ENCODE data around the gene KLRB1.
"Not testable (repeated sequence)": the region's sequence is repeated elsewhere in the genome, so short reads cannot be mapped to it uniquely, and the experiment has no call there.

Gene KLRB1

DNA sequence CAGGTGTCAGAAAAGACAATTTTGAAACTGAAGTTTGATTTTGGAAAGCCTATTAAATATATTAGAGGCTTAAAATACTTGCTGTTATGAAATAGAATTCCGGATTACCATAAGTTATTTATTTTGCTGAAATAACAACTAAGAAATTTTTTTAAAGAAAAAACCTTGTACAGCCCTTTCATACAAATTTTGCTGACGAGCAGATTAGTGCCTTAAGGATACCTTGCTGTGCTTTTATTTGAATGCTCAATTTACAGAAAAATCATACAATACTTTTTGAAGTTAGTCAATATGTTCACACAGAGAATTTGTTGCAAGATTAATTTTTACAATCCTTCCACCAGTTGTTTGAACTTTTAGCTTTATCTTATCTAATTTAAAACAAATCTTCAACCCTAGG lies 32.3 kb upstream of the KLRB1 start:
- Histone ChIP-seq H3K36me3 (ENCODE audit: insufficient read depth, low read length) (no peaks in the 10 kb centered on the region), H3K27ac (ENCODE audit: low read depth, low read length) (no peak overlapping the region), H3K4me1 (ENCODE audit: insufficient read depth, low read length) (no peaks in the 10 kb centered on the region), H3K4me3 (ENCODE audit: low read depth in 1 of 2, low read length in 2 of 2) (no peak overlapping the region), H3K9ac (ENCODE audit: low read length) (no peak overlapping the region), H3K9me3 (ENCODE audit: low read length) (no peaks in the 10 kb centered on the region), H3K27me3 (ENCODE audit: control insufficient read depth in 1 of 2, insufficient read depth in 2 of 2, low read length in 2 of 2) (no peaks in the 10 kb centered on the region)

GRCh38 chr12:9636851-9637206 lies 29.1 kb upstream of the KLRB1 start:
- H3K4me3 ChIP-seq (ENCODE audit: low read depth in 1 of 2, low read length in 2 of 2) = no peak overlapping the region
- no peaks in the 10 kb centered on the region for H3K36me3 ChIP-seq (ENCODE audit: insufficient read depth, low read length)
- H3K9ac ChIP-seq (ENCODE audit: low read length) = no peak overlapping the region
- no peaks in the 10 kb centered on the region for H3K4me1 ChIP-seq (ENCODE audit: insufficient read depth, low read length)
- no peaks in the 10 kb centered on the region for H3K9me3 ChIP-seq (ENCODE audit: low read length)
- no peaks in the 10 kb centered on the region for H3K27me3 ChIP-seq (ENCODE audit: control insufficient read depth in 1 of 2, insufficient read depth in 2 of 2, low read length in 2 of 2)
- no peak overlapping the region for H3K27ac ChIP-seq (ENCODE audit: low read depth, low read length)

- no peak overlapping the region for H3K27ac ChIP-seq (ENCODE audit: low read depth, low read length)
- H3K4me1 ChIP-seq (ENCODE audit: insufficient read depth, low read length) = no peaks in the 10 kb centered on the region
- no peaks in the 10 kb centered on the region for H3K36me3 ChIP-seq (ENCODE audit: insufficient read depth, low read length)
Observed at GRCh38 chr12:9636150-9636850, 28.6 kb upstream of the KLRB1 start.

DNA sequence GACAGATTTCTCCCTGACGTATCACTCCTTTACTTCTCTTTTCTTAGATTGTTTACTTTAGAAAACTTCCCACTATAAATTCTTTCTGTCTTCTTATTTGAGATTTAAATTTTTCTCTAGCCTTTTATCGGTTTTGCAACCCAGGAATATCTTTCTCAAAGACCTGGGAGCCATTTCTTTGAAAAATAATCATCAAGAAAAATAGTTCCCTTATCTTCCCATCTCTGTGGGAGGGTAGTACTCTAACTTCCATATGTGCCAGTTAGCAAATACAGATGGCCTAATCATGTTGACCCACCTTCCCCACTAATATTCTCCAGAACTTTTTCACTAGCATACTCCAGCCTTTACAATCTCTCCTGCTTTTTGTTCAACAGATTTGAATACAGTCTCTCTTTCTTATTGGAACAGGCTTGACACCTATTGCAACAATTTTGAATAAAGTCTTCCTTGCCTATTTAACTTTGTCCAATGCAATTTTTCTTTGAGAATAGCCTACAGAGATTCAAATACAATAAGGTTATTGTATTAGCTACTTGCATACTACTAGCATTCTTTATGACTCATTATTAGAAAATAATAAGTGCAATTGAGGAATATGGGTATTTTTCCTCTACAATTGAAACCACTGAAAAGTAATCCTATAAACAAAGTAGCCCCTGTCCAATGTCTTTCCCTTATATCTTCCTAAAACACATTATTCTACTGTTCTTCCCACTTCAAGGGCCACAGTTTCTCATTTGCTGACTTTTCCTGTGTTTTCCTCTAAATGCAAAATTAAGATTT lies 27.4 kb upstream of the KLRB1 start:
- Histone ChIP-seq H3K27ac (ENCODE audit: low read depth, low read length) (no peak overlapping the region), H3K9ac (ENCODE audit: low read length) (no peak overlapping the region), H3K36me3 (ENCODE audit: insufficient read depth, low read length) (no peaks in the 10 kb centered on the region), H3K4me1 (ENCODE audit: insufficient read depth, low read length) (no peaks in the 10 kb centered on the region), H3K27me3 (ENCODE audit: control insufficient read depth in 1 of 2, insufficient read depth in 2 of 2, low read length in 2 of 2) (no peaks in the 10 kb centered on the region), H3K9me3 (ENCODE audit: low read length) (no peaks in the 10 kb centered on the region), H3K4me3 (ENCODE audit: low read depth in 1 of 2, low read length in 2 of 2) (no peak overlapping the region)

More at GRCh38 chr12:9636150-9636850, 28.6 kb upstream of the KLRB1 start:
- Histone ChIP-seq H3K9ac (ENCODE audit: low read length) (no peak overlapping the region), H3K27me3 (ENCODE audit: control insufficient read depth in 1 of 2, insufficient read depth in 2 of 2, low read length in 2 of 2) (no peaks in the 10 kb centered on the region), H3K9me3 (ENCODE audit: low read length) (no peaks in the 10 kb centered on the region), H3K4me3 (ENCODE audit: low read depth in 1 of 2, low read length in 2 of 2) (no peak overlapping the region)

GRCh38 chr12:9634177-9634803 lies 26.6 kb upstream of the KLRB1 start:
- Histone ChIP-seq H3K27me3 (ENCODE audit: control insufficient read depth in 1 of 2, insufficient read depth in 2 of 2, low read length in 2 of 2) (no peaks in the 10 kb centered on the region), H3K36me3 (ENCODE audit: insufficient read depth, low read length) (no peaks in the 10 kb centered on the region), H3K4me1 (ENCODE audit: insufficient read depth, low read length) (no peaks in the 10 kb centered on the region), H3K4me3 (ENCODE audit: low read depth in 1 of 2, low read length in 2 of 2) (no peak overlapping the region), H3K9me3 (ENCODE audit: low read length) (no peaks in the 10 kb centered on the region), H3K27ac (ENCODE audit: low read depth, low read length) (no peak overlapping the region), H3K9ac (ENCODE audit: low read length) (no peak overlapping the region)

GRCh38 chr12:9632766-9633165 lies 25.1 kb upstream of the KLRB1 start:
- Histone ChIP-seq H3K9me3 (ENCODE audit: low read length) (no peaks in the 10 kb centered on the region), H3K27ac (ENCODE audit: low read depth, low read length) (no peak overlapping the region), H3K9ac (ENCODE audit: low read length) (no peak overlapping the region), H3K36me3 (ENCODE audit: insufficient read depth, low read length) (no peaks in the 10 kb centered on the region), H3K4me1 (ENCODE audit: insufficient read depth, low read length) (no peaks in the 10 kb centered on the region), H3K4me3 (ENCODE audit: low read depth in 1 of 2, low read length in 2 of 2) (no peak overlapping the region), H3K27me3 (ENCODE audit: control insufficient read depth in 1 of 2, insufficient read depth in 2 of 2, low read length in 2 of 2) (no peaks in the 10 kb centered on the region)

GRCh38 chr12:9626821-9627220 lies 19.1 kb upstream of the KLRB1 start:
- Histone ChIP-seq H3K27ac (ENCODE audit: low read depth, low read length) (no peak overlapping the region), H3K9me3 (ENCODE audit: low read length) (no peaks in the 10 kb centered on the region), H3K4me1 (ENCODE audit: insufficient read depth, low read length) (no peaks in the 10 kb centered on the region), H3K27me3 (ENCODE audit: control insufficient read depth in 1 of 2, insufficient read depth in 2 of 2, low read length in 2 of 2) (no peaks in the 10 kb centered on the region), H3K36me3 (ENCODE audit: insufficient read depth, low read length) (no peaks in the 10 kb centered on the region), H3K9ac (ENCODE audit: low read length) (no peak overlapping the region), H3K4me3 (ENCODE audit: low read depth in 1 of 2, low read length in 2 of 2) (no peak overlapping the region)

DNA sequence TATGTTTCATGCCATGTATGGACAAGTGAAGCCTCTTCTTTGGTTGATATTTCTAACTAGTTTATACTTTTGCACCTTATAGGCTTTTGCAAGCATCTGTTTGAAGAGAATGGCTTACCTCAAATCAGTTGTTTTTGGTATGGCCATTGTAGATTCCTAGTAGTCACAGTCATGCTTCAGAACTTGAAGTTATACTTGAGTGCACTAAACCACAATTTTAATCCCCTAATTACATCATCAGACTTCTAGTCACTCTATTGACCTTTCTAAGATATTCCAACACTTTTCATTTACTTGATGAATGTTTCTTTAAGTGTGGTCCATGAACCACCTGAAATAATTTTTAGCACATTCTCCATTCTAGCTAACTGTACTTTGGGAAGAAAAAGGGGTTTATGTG lies 18.6 kb upstream of the KLRB1 start:
- Histone ChIP-seq H3K36me3 (ENCODE audit: insufficient read depth, low read length) (no peaks in the 10 kb centered on the region), H3K27ac (ENCODE audit: low read depth, low read length) (no peak overlapping the region), H3K4me1 (ENCODE audit: insufficient read depth, low read length) (no peaks in the 10 kb centered on the region), H3K9me3 (ENCODE audit: low read length) (no peaks in the 10 kb centered on the region), H3K4me3 (ENCODE audit: low read depth in 1 of 2, low read length in 2 of 2) (no peak overlapping the region), H3K27me3 (ENCODE audit: control insufficient read depth in 1 of 2, insufficient read depth in 2 of 2, low read length in 2 of 2) (no peaks in the 10 kb centered on the region), H3K9ac (ENCODE audit: low read length) (no peak overlapping the region)

- Histone ChIP-seq H3K27me3 (ENCODE audit: control insufficient read depth in 1 of 2, insufficient read depth in 2 of 2, low read length in 2 of 2) (no peaks in the 10 kb centered on the region), H3K9me3 (ENCODE audit: low read length) (no peaks in the 10 kb centered on the region), H3K4me3 (ENCODE audit: low read depth in 1 of 2, low read length in 2 of 2) (no peak overlapping the region)
Observed at GRCh38 chr12:9625019-9625418, 17.3 kb upstream of the KLRB1 start.

GRCh38 chr12:9619411-9620179 lies 11.9 kb upstream of the KLRB1 start:
- Histone ChIP-seq H3K4me3 (ENCODE audit: low read depth in 1 of 2, low read length in 2 of 2) (no peak overlapping the region), H3K36me3 (ENCODE audit: insufficient read depth, low read length) (no peaks in the 10 kb centered on the region), H3K9ac (ENCODE audit: low read length) (no peak overlapping the region), H3K27me3 (ENCODE audit: control insufficient read depth in 1 of 2, insufficient read depth in 2 of 2, low read length in 2 of 2) (no peaks in the 10 kb centered on the region), H3K27ac (ENCODE audit: low read depth, low read length) (no peak overlapping the region), H3K9me3 (ENCODE audit: low read length) (no peaks in the 10 kb centered on the region), H3K4me1 (ENCODE audit: insufficient read depth, low read length) (no peaks in the 10 kb centered on the region)

More at GRCh38 chr12:9625019-9625418, 17.3 kb upstream of the KLRB1 start:
- no peaks in the 10 kb centered on the region for H3K4me1 ChIP-seq (ENCODE audit: insufficient read depth, low read length)
- no peak overlapping the region for H3K9ac ChIP-seq (ENCODE audit: low read length)
- H3K36me3 ChIP-seq (ENCODE audit: insufficient read depth, low read length) = no peaks in the 10 kb centered on the region
- H3K27ac ChIP-seq (ENCODE audit: low read depth, low read length) = no peak overlapping the region

- not testable (repeated sequence) for H3K36me3 ChIP-seq (ENCODE audit: insufficient read depth, low read length); H3K27me3 ChIP-seq (ENCODE audit: control insufficient read depth in 1 of 2, insufficient read depth in 2 of 2, low read length in 2 of 2); H3K9ac ChIP-seq (ENCODE audit: low read length); H3K4me1 ChIP-seq (ENCODE audit: insufficient read depth, low read length); H3K9me3 ChIP-seq (ENCODE audit: low read length); H3K27ac ChIP-seq (ENCODE audit: low read depth, low read length); H3K4me3 ChIP-seq (ENCODE audit: low read depth in 1 of 2, low read length in 2 of 2)
Observed at GRCh38 chr12:9618906-9619305, 11.2 kb upstream of the KLRB1 start.
